ENCODE measurements around the gene IQGAP2. TPM values are rescaled to one million over a fixed set of nuclear protein-coding genes. Genes with fewer than 3 reads are reported as not detected.

IQGAP2 gene
- total RNA-seq, 4 donors from 2014 or later, result 22.6 to 63.9 (median 28.3) TPM

- ATAC-seq (ENCODE audit: low FRiP score) (no peak), DNase-seq (ENCODE audit: low spot score) (no peak)
- TF ChIP-seq CTCF (IDR thresholded peaks at IDR 0.05), result no peak
Observed at GRCh38 chr5:76590027-76590426, 186.9 kb downstream of the IQGAP2 start.

GRCh38 chr5:76591366-76591765 is 188.3 kb downstream of the IQGAP2 start:
- TF ChIP-seq CTCF (IDR thresholded peaks at IDR 0.05), result no peak
- ATAC-seq (ENCODE audit: low FRiP score) (no peak), DNase-seq (ENCODE audit: low spot score) (no peak)

- ATAC-seq (ENCODE audit: low FRiP score) (no peak), DNase-seq (ENCODE audit: low spot score) (no peak)
- no peak for TF ChIP-seq CTCF (IDR thresholded peaks at IDR 0.05)
Observed at GRCh38 chr5:76592692-76593091, 189.6 kb downstream of the IQGAP2 start.

- ATAC-seq (ENCODE audit: low FRiP score) (no peak), DNase-seq (ENCODE audit: low spot score) (no peak)
- TF ChIP-seq CTCF (IDR thresholded peaks at IDR 0.05), result no peak
Observed at GRCh38 chr5:76594107-76594506, 191.0 kb downstream of the IQGAP2 start.

DNA sequence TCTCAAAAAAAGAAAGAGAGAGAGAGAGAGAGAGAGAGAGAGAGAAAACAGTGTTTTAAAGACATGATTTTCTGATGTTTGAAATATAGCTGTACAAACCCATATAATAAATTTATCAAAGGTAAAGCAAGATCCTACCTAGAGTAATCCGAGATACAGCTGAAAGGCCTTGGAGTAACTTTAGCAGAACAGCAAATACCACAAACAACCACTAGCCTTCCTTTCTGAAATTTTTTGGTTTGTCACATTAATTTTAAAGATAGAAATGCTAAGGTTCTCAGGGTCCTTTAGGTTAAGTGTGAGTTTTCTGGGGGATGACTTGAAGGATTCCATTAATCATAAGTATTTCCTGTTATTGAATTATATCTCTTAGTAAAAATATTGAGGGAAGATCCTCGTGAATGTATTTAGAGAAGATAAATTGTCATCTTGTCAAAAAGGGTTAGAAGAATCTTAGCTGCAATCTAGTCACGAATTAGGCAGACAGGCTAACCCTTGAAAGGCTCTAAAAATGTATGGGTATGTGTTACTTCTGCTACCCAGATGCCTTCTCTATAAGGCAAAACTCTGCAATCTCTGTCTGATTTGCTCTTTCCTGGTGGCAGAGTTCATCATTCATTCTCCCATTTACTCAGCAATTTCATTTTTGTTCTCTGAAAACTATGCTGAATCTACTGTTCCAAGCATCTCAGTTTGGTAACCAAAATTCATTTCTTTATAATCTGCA is 192.8 kb downstream of the IQGAP2 start:
- TF ChIP-seq CTCF (IDR thresholded peaks at IDR 0.05), result no peak
- ATAC-seq (ENCODE audit: low FRiP score), result no peak

GRCh38 chr5:76598531-76598930 is 195.4 kb downstream of the IQGAP2 start:
- DNase-seq (ENCODE audit: low spot score) (no peak), ATAC-seq (ENCODE audit: low FRiP score) (no peak)
- no peak for TF ChIP-seq CTCF (IDR thresholded peaks at IDR 0.05)

More for the DNA sequence above, 192.8 kb downstream of the IQGAP2 start:
- DNase-seq (ENCODE audit: low spot score), result no peak

DNA sequence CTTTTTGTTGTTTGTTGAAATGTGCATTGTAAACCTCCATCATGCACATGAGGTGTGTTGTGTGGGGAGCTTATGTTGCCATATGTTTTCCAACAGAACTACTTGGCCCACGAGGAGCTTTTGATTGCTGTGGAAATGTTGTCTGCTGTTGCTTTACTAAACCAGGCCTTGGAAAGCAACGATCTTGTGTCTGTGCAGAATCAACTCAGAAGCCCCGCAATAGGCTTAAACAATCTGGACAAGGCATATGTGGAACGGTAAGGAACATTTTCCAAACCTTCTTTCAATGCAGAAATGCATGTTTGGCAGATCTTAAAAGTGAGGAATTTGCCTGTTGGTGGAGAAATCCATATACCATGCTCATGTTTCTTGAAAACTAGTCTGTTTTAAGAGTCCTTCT is 197.6 kb downstream of the IQGAP2 start:
- ATAC-seq (ENCODE audit: low FRiP score) (no peak), DNase-seq (ENCODE audit: low spot score) (no peak)
- no peak for TF ChIP-seq CTCF (IDR thresholded peaks at IDR 0.05)

Data from omental fat pad (tissue), 4 donors.